NB4 (cell line): ENCODE measurements around the gene PITPNC1.
"Not testable (repeated sequence)": the region's sequence is repeated elsewhere in the genome, so short reads cannot be mapped to it uniquely, and the experiment has no call there.

Experiments used
- DNase-seq: peaks from one replicate; pipeline ENCODE4 v3.0.0; 2010; ENCODE audit warnings: low read depth
- H3K4me3 ChIP-seq: one replicate; pipeline ENCODE4 v1.5.1; 2011; ENCODE audit warnings: mild to moderate bottlenecking, low read depth, low read length, moderate library complexity
- CTCF ChIP-seq: IDR thresholded peaks from one replicate; pipeline ENCODE4 v1.5.1; 2012; ENCODE audit warnings: low read depth, low read length
- MAX ChIP-seq: IDR thresholded peaks from 2 replicates; pipeline ENCODE4 v1.6.1; 2011; ENCODE audit warnings: low read depth, low read length
- MYC ChIP-seq: IDR thresholded peaks from 2 replicates; pipeline ENCODE4 v1.6.1; 2011; ENCODE audit warnings: low read depth, low read length
- POLR2A ChIP-seq: IDR thresholded peaks from 2 replicates; pipeline ENCODE4 v1.6.1; 2011; ENCODE audit warnings: mild to moderate bottlenecking; ENCODE audit not compliant: insufficient read length; ENCODE audit errors: extremely low read depth

PITPNC1 gene

GRCh38 chr17:67623767-67624166 is 246.7 kb downstream of the PITPNC1 start:
- TF ChIP-seq CTCF (no peak), MYC (no peak), POLR2A (no peak), MAX (no peak)
- no peak overlapping the region for H3K4me3 ChIP-seq
- no peak for DNase-seq

- no peak for DNase-seq
- H3K4me3 ChIP-seq: no peak overlapping the region
- TF ChIP-seq MAX (no peak), POLR2A (no peak), MYC (no peak), CTCF (no peak)
These were observed 248.0 kb downstream of the PITPNC1 start for GRCh38 chr17:67624886-67625656.

- no peak for TF ChIP-seq MYC
- TF ChIP-seq CTCF: no peak
- TF ChIP-seq MAX: no peak
- TF ChIP-seq POLR2A: no peak
- no peak for DNase-seq
- H3K4me3 ChIP-seq: no peak overlapping the region
These were observed 248.9 kb downstream of the PITPNC1 start for GRCh38 chr17:67625971-67626370.

GRCh38 chr17:67628580-67629013 is 251.5 kb downstream of the PITPNC1 start:
- TF ChIP-seq MAX (no peak), MYC (no peak), CTCF (peak; percentile 39), POLR2A (no peak)
- DNase-seq: peak; percentile 47
- no peak overlapping the region for H3K4me3 ChIP-seq

GRCh38 chr17:67629971-67630320 is 252.9 kb downstream of the PITPNC1 start:
- TF ChIP-seq MAX (no peak), CTCF (peak; percentile 40)
- DNase-seq: peak; percentile 42
- H3K4me3 ChIP-seq: no peak overlapping the region

GRCh38 chr17:67630836-67631235 is 253.8 kb downstream of the PITPNC1 start:
- not testable (repeated sequence) for H3K4me3 ChIP-seq, DNase-seq
